ENCODE measurements around the gene AQP3.
A peak's percentile ranks its signal among the peaks of the same experiment; 100 is the strongest.
"Not testable (repeated sequence)": the region's sequence is repeated elsewhere in the genome, so short reads cannot be mapped to it uniquely, and the experiment has no call there.

The AQP3 gene

GRCh38 chr9:33465096-33465495 is 17.7 kb upstream of the AQP3 start:
- no peak for DNase-seq (ENCODE audit: low read depth)

GRCh38 chr9:33464045-33464636 is 16.7 kb upstream of the AQP3 start:
- DNase-seq (ENCODE audit: low read depth), result no peak

- no peak for DNase-seq (ENCODE audit: low read depth)
These were observed 15.8 kb upstream of the AQP3 start for GRCh38 chr9:33463151-33463550.

- DNase-seq (ENCODE audit: low read depth), result no peak
These were observed 14.1 kb upstream of the AQP3 start for GRCh38 chr9:33461492-33461891.

GRCh38 chr9:33460854-33461253 is 13.5 kb upstream of the AQP3 start:
- DNase-seq (ENCODE audit: low read depth), result no peak

- no peak for DNase-seq (ENCODE audit: low read depth)
These were observed 11.7 kb upstream of the AQP3 start for GRCh38 chr9:33459115-33459514.

GRCh38 chr9:33458444-33458843 is 11.1 kb upstream of the AQP3 start:
- peak; percentile 57 for DNase-seq (ENCODE audit: low read depth)

GRCh38 chr9:33455945-33456344 is 8.6 kb upstream of the AQP3 start:
- no peak for DNase-seq (ENCODE audit: low read depth)

- DNase-seq (ENCODE audit: low read depth), result not testable (repeated sequence)
These were observed 8.1 kb upstream of the AQP3 start for GRCh38 chr9:33455456-33455855.

GRCh38 chr9:33454661-33455026 is 7.3 kb upstream of the AQP3 start:
- DNase-seq (ENCODE audit: low read depth), result not testable (repeated sequence)

- no peak for DNase-seq (ENCODE audit: low read depth)
These were observed 6.7 kb upstream of the AQP3 start for GRCh38 chr9:33453999-33454660.

- no peak for DNase-seq (ENCODE audit: low read depth)
These were observed 6.0 kb upstream of the AQP3 start for GRCh38 chr9:33453286-33453860.

- peak; percentile 57 for DNase-seq (ENCODE audit: low read depth)
These were observed 5.5 kb upstream of the AQP3 start for GRCh38 chr9:33452828-33453271.

- DNase-seq (ENCODE audit: low read depth), result no peak
These were observed 3.3 kb upstream of the AQP3 start for GRCh38 chr9:33450621-33451146.

- no peak for DNase-seq (ENCODE audit: low read depth)
These were observed 2.3 kb upstream of the AQP3 start for GRCh38 chr9:33449715-33450114.

GRCh38 chr9:33447799-33448553 is 583 bp upstream of the AQP3 start:
- no peak for DNase-seq (ENCODE audit: low read depth)

GRCh38 chr9:33446240-33446945 is 1.0 kb downstream of the AQP3 start:
- peak; percentile 47 for DNase-seq (ENCODE audit: low read depth)

- DNase-seq (ENCODE audit: low read depth), result no peak
These were observed 1.8 kb downstream of the AQP3 start for GRCh38 chr9:33445389-33446239.

- no peak for DNase-seq (ENCODE audit: low read depth)
These were observed 3.8 kb downstream of the AQP3 start for GRCh38 chr9:33443464-33444154.

GRCh38 chr9:33443047-33443446 is 4.3 kb downstream of the AQP3 start:
- DNase-seq (ENCODE audit: low read depth), result no peak

Measured in activated T-cell treated with anti-CD3 and anti-CD28 coated beads for 48 hours (primary cell).